HT1080 (cell line): Measurements from ENCODE around the gene NTM. TPM values are rescaled to one million over a fixed set of nuclear protein-coding genes. Genes with fewer than 3 reads are reported as not detected.
A peak's percentile ranks its signal among the peaks of the same experiment; 100 is the strongest.
"Not testable (repeated sequence)": the region's sequence is repeated elsewhere in the genome, so short reads cannot be mapped to it uniquely, and the experiment has no call there.

Experiments
- DNase-seq: peaks from one replicate; pipeline ENCODE4 v3.0.0-alpha.2; 2015; ENCODE audit warnings: low read depth
- total RNA-seq: library from RNA; depleted of rRNA; stranded (reverse); fragments of >200 nt; shearing (Covaris generic); gene quantifications from 2 replicates; pipeline ENCODE4 v1.2.3, GENCODE V29; 2014

Gene NTM
- total RNA-seq, 1 experiment from 2014 or later: 65.7 TPM

GRCh38 chr11:132286106-132286505 lies 915.7 kb downstream of the NTM start:
- DNase-seq: no peak

GRCh38 chr11:132288036-132288435 lies 917.6 kb downstream of the NTM start:
- no peak for DNase-seq

- no peak for DNase-seq
Measured at GRCh38 chr11:132289590-132290256, 919.3 kb downstream of the NTM start.

- DNase-seq: no peak
Measured at GRCh38 chr11:132293586-132293985, 923.2 kb downstream of the NTM start.

- no peak for DNase-seq
Measured at GRCh38 chr11:132296946-132297610, 926.7 kb downstream of the NTM start.

GRCh38 chr11:132298357-132298756 lies 927.9 kb downstream of the NTM start:
- DNase-seq: no peak

GRCh38 chr11:132300283-132300682 lies 929.9 kb downstream of the NTM start:
- DNase-seq: peak; percentile 23

- no peak for DNase-seq
Measured at GRCh38 chr11:132301465-132301864, 931.0 kb downstream of the NTM start.

GRCh38 chr11:132301900-132302299 lies 931.5 kb downstream of the NTM start:
- no peak for DNase-seq

- no peak for DNase-seq
Measured at GRCh38 chr11:132307309-132308020, 937.0 kb downstream of the NTM start.

- DNase-seq: no peak
Measured at GRCh38 chr11:132310390-132311375, 940.3 kb downstream of the NTM start.

- no peak for DNase-seq
Measured at GRCh38 chr11:132311703-132312102, 941.3 kb downstream of the NTM start.

GRCh38 chr11:132312161-132312560 lies 941.7 kb downstream of the NTM start:
- peak; percentile 93 for DNase-seq

GRCh38 chr11:132312701-132313111 lies 942.3 kb downstream of the NTM start:
- peak; percentile 69 for DNase-seq

- no peak for DNase-seq
Measured at GRCh38 chr11:132314911-132315455, 944.6 kb downstream of the NTM start.

GRCh38 chr11:132315696-132316095 lies 945.3 kb downstream of the NTM start:
- DNase-seq: no peak

- DNase-seq: peak; percentile 90
Measured at GRCh38 chr11:132318421-132319157, 948.2 kb downstream of the NTM start.

- not testable (repeated sequence) for DNase-seq
Measured at GRCh38 chr11:132319419-132319818, 949.0 kb downstream of the NTM start.

GRCh38 chr11:132330515-132330914 lies 960.1 kb downstream of the NTM start:
- DNase-seq: peak; percentile 36

GRCh38 chr11:132332521-132332920 lies 962.1 kb downstream of the NTM start:
- no peak for DNase-seq
